ENCODE measurements around the gene RNF222.
"Not testable (repeated sequence)": the region's sequence is repeated elsewhere in the genome, so short reads cannot be mapped to it uniquely, and the experiment has no call there.

- TF ChIP-seq RAD21 (IDR thresholded peaks at IDR 0.05; ENCODE audit: low read length); CHD1 (IDR thresholded peaks at IDR 0.05; ENCODE audit: low read depth, low read length); CTCF (conservative IDR thresholded peaks at IDR 0.05; ENCODE audit: low read depth, low read length); POLR2A (IDR thresholded peaks at IDR 0.05; ENCODE audit: low read depth, low read length); MAZ (IDR thresholded peaks at IDR 0.05; ENCODE audit: borderline replicate concordance, low read depth, low read length); MXI1 (IDR thresholded peaks at IDR 0.05; ENCODE audit: borderline replicate concordance, low read depth, low read length); BHLHE40 (IDR thresholded peaks at IDR 0.05; ENCODE audit: low read depth, low read length); RFX5 (IDR thresholded peaks at IDR 0.05; ENCODE audit: low read depth, low read length); RCOR1 (IDR thresholded peaks at IDR 0.05; ENCODE audit: insufficient replicate concordance, low read length): not testable (repeated sequence)
Observed at GRCh38 chr17:8373856-8374255, 23.8 kb downstream of the RNF222 start.

All from IMR-90 (cell line).